Measurements from ENCODE around the gene FAM240A.

DNA sequence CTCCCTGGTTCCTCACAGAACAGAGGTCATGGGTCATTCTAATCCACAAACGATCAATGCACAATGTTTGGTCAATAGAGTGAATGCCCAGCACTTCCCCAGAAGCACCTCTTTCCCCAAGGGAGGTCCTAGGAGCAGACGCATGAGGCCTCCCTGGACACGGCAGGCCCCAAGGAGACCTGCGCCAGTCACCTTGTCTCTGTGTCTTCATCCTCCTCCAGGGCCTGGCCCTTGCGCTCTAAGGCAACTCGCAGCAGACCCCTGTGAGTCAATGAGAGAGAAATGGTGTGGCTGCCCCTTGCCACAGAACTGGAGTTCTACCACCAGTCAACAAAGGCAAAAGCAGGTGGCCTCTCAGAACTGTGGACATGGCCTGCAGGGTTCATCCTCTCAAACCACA lies 63.1 kb downstream of the FAM240A start:
- TF ChIP-seq, protein P1, sequence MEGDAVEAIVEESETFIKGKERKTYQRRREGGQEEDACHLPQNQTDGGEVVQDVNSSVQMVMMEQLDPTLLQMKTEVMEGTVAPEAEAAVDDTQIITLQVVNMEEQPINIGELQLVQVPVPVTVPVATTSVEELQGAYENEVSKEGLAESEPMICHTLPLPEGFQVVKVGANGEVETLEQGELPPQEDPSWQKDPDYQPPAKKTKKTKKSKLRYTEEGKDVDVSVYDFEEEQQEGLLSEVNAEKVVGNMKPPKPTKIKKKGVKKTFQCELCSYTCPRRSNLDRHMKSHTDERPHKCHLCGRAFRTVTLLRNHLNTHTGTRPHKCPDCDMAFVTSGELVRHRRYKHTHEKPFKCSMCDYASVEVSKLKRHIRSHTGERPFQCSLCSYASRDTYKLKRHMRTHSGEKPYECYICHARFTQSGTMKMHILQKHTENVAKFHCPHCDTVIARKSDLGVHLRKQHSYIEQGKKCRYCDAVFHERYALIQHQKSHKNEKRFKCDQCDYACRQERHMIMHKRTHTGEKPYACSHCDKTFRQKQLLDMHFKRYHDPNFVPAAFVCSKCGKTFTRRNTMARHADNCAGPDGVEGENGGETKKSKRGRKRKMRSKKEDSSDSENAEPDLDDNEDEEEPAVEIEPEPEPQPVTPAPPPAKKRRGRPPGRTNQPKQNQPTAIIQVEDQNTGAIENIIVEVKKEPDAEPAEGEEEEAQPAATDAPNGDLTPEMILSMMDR (IDR thresholded peaks at IDR 0.05; ENCODE audit: low read depth, low read length, poor library complexity, severe bottlenecking) = no peak
- no peak for TF ChIP-seq EZH2phosphoT487 (IDR thresholded peaks at IDR 0.05; ENCODE audit: borderline replicate concordance, low read length)

Data from DOHH2 (cell line).